ENCODE measurements around the gene CACNA2D2.

DNA sequence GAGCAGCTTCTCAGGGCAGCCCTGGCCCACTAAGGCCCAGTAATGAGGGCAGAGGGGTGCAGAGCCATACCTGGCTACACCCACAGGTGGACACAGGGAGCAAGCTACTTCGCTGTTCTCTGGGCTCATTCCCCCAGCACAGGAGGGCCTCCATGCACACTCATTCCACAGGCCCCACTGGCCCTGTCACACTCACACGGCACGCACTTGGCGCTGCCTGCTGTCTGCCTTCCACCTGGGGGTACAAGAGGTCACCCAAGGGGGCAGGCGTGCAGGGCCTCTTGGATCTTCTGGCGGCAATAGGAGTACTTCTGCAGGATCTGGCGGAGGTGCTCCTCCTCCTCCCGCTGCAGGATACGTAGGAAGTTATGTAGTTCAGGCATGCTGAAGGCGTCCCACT, 173.1 kb downstream of the CACNA2D2 start:
- TF ChIP-seq CTCF (IDR thresholded peaks at IDR 0.05; ENCODE audit: insufficient read depth, low read length) (no peak), POLR2AphosphoS5 (IDR thresholded peaks at IDR 0.05; ENCODE audit: low read depth) (no peak), SPI1 (IDR thresholded peaks at IDR 0.05; ENCODE audit: borderline replicate concordance, low read depth) (no peak), GABPA (IDR thresholded peaks at IDR 0.05; ENCODE audit: low read depth) (no peak)
- TF ChIP-seq, protein P1, sequence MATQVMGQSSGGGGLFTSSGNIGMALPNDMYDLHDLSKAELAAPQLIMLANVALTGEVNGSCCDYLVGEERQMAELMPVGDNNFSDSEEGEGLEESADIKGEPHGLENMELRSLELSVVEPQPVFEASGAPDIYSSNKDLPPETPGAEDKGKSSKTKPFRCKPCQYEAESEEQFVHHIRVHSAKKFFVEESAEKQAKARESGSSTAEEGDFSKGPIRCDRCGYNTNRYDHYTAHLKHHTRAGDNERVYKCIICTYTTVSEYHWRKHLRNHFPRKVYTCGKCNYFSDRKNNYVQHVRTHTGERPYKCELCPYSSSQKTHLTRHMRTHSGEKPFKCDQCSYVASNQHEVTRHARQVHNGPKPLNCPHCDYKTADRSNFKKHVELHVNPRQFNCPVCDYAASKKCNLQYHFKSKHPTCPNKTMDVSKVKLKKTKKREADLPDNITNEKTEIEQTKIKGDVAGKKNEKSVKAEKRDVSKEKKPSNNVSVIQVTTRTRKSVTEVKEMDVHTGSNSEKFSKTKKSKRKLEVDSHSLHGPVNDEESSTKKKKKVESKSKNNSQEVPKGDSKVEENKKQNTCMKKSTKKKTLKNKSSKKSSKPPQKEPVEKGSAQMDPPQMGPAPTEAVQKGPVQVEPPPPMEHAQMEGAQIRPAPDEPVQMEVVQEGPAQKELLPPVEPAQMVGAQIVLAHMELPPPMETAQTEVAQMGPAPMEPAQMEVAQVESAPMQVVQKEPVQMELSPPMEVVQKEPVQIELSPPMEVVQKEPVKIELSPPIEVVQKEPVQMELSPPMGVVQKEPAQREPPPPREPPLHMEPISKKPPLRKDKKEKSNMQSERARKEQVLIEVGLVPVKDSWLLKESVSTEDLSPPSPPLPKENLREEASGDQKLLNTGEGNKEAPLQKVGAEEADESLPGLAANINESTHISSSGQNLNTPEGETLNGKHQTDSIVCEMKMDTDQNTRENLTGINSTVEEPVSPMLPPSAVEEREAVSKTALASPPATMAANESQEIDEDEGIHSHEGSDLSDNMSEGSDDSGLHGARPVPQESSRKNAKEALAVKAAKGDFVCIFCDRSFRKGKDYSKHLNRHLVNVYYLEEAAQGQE (IDR thresholded peaks at IDR 0.05; ENCODE audit: insufficient replicate concordance, low read depth) = no peak
